Heart right ventricle (tissue), 16 donors: ENCODE data around the gene HID1. TPM values are rescaled to one million over a fixed set of nuclear protein-coding genes. Genes with fewer than 3 reads are reported as not detected.
"Not testable (repeated sequence)": the region's sequence is repeated elsewhere in the genome, so short reads cannot be mapped to it uniquely, and the experiment has no call there.

Source experiments
- ATAC-seq, 8 donors: fragments of 200-7000 bp; cut with Tn5 transposase; one replicate each; pipeline ENCODE4 v1.9.1; 2020; ENCODE audit warnings: mild to moderate bottlenecking in 8 of 8, moderate library complexity in 8 of 8, moderate number of reproducible peaks in 1 of 8
- DNase-seq, 2 donors: peaks; one replicate each; pipeline ENCODE4 v3.0.0-alpha.2; 2020
- H3K27ac ChIP-seq, 10 donors: fragments of 200-600 bp; sonication (generic) in 2 of 10; one replicate each; pipeline versions ENCODE4 v1.5.0 to v1.8.0; 2020 to 2022; ENCODE audit warnings: mild to moderate bottlenecking in 3 of 10
- H3K27me3 ChIP-seq, 7 donors: fragments of 200-600 bp; one replicate each; pipeline ENCODE4 v1.8.0; 2021 to 2022; ENCODE audit warnings: mild to moderate bottlenecking in 2 of 7
- H3K36me3 ChIP-seq, 9 donors: fragments of 200-600 bp; sonication (generic) in 1 of 9; one replicate each; pipeline versions ENCODE4 v1.5.0 to v1.8.0; 2020 to 2022; ENCODE audit warnings: mild to moderate bottlenecking in 2 of 9
- H3K4me1 ChIP-seq, 9 donors: fragments of 200-600 bp; sonication (generic) in 1 of 9; one replicate each; pipeline versions ENCODE4 v1.5.0 to v1.8.0; 2020 to 2022; ENCODE audit warnings: mild to moderate bottlenecking in 4 of 9
- H3K4me3 ChIP-seq, 10 donors: fragments of 200-600 bp; sonication (generic) in 2 of 10; one replicate each; pipeline versions ENCODE4 v1.5.0 to v1.8.0; 2020 to 2022; ENCODE audit warnings: mild to moderate bottlenecking in 7 of 10, moderate library complexity in 2 of 10
- H3K9me3 ChIP-seq, 11 donors: fragments of 200-600 bp in 10 of 11; sonication (generic) in 2 of 11; one replicate each; pipeline versions ENCODE4 v1.5.0 to v1.8.0; 2013 to 2022; ENCODE audit warnings: mild to moderate bottlenecking in 2 of 11, control low read depth in 1 of 11, moderate library complexity in 1 of 11
- WGBS, 2 donors: extraction: QIAGEN DNeasy Blood & Tissue Kit; methylation state at CpG; one replicate each; pipeline ENCODE4 v1.1.7; 2013; ENCODE audit warnings: inconsistent platforms in 1 of 2; 5-methylcytosine and 5-hydroxymethylcytosine counted together
- intact Hi-C, 10 donors: fragments of 100-400 bp; cut with DNase I; formaldehyde crosslinking; loops; one replicate each; pipeline versions ENCODE4 v1.11.1 to v1.14.2; 2022
- polyA plus RNA-seq, 2 donors: library from polyadenylated mRNA; stranded (reverse); fragments of 200-250 nt; gene quantifications; one replicate each; pipeline ENCODE4 v1.2.3, GENCODE V29; 2013
- total RNA-seq, 10 donors: library from RNA; stranded (reverse); fragmentation: NEBNext Ultra II Directional in 3 of 10; extraction: Animal tissue kit (Norgen Biotek cat#: 25700) in 3 of 10; gene quantifications; one replicate each; pipeline versions ENCODE4 v1.2.1 to v1.2.4, GENCODE V29; 2021 to 2023
- TF ChIP-seq, protein P1 (sequence below), 9 donors: fragments of 200-600 bp; sonication (generic) in 2 of 9; IDR thresholded peaks; one replicate each; pipeline versions ENCODE4 v1.5.0 to v1.8.0; 2021 to 2022; ENCODE audit warnings: antibody characterized with exemption in 9 of 9, mild to moderate bottlenecking in 5 of 9, moderate library complexity in 1 of 9
- donor health status: Arrhythmogenic right ventricular cardiomyopathy.
- donor health status: ischemic (EF 13 %, LVEDD 7.1; RV severe dilation, severe dysfunction).
- donor health status: healthy with polysubstance abuse.
- donor health status: DM: no; HTN: yes; CAD: no.
- donor health status: DM: no; HTN: no; CAD: no.
- donor health status: ischemic (EF 25% LVEDD 6.9; RV normal size, moderate dysfunction).
- donor health status: ischemic (EF 25% LVEDD 5.7; RV mildly dilated, moderate dysfunction).
- donor health status: healthy.
- donor health status: DM: yes; HTN: yes; CAD: no.
- donor health status: Ischemic cardiomyopathy.
- donor health status: ischemic (EF 35%, LVEDD 5.7; RV mildly dilated, moderate dysfunction).
- donor health status: nonischemic (EF 11% LVEDD 7.7; RV severe dilation, severe dysfunction).
- donor health status: DM: yes; HTN: yes; CAD: no.
- donor health status: PGD.
- donor health status: ischemic (EF 29% LVEDD 5.4; RV normal size, mild dysfunction).
- donor health status: nonischemic (EF 23%, LVEDD 6.1; RV moderate dilation, normal function).

HID1 gene
- total and polyA plus RNA-seq, 12 donors = 3.9 to 23.8 (median 9.5) TPM

- DNase-seq = no peak
- Histone ChIP-seq H3K36me3 (peaks cover 0 to 48% (median 35%) of the 10 kb centered on the region in 9 donors), H3K27me3 (no peaks in the 10 kb centered on the region), H3K4me1 (peaks cover 3 to 17% (median 11%) of the 10 kb centered on the region in 9 donors), H3K27ac (no peak overlapping the region), H3K9me3 (no peaks in the 10 kb centered on the region), H3K4me3 (no peak overlapping the region)
- intact Hi-C loops = loop anchor here in 1 of 10 donors (5.0 kb wide), 1 partner anchor 44 kb away; no protein-coding TSS in a partner anchor
- WGBS, 2 donors = 93% methylated on average over 5 of the region's 5 CpGs
- no peak for ATAC-seq
- TF ChIP-seq, protein P1, sequence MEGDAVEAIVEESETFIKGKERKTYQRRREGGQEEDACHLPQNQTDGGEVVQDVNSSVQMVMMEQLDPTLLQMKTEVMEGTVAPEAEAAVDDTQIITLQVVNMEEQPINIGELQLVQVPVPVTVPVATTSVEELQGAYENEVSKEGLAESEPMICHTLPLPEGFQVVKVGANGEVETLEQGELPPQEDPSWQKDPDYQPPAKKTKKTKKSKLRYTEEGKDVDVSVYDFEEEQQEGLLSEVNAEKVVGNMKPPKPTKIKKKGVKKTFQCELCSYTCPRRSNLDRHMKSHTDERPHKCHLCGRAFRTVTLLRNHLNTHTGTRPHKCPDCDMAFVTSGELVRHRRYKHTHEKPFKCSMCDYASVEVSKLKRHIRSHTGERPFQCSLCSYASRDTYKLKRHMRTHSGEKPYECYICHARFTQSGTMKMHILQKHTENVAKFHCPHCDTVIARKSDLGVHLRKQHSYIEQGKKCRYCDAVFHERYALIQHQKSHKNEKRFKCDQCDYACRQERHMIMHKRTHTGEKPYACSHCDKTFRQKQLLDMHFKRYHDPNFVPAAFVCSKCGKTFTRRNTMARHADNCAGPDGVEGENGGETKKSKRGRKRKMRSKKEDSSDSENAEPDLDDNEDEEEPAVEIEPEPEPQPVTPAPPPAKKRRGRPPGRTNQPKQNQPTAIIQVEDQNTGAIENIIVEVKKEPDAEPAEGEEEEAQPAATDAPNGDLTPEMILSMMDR (IDR thresholded peaks at IDR 0.05) = no peak
These were observed 34.1 kb upstream of the HID1 start for GRCh38 chr17:75006653-75007052.

- intact Hi-C loops = loop anchor here in 1 of 10 donors (5.0 kb wide), 1 partner anchor 44 kb away; no protein-coding TSS in a partner anchor
- WGBS, 2 donors = 96 to 97% methylated on average over 6 of the region's 6 CpGs
- H3K27me3 ChIP-seq, H3K27ac ChIP-seq, H3K9me3 ChIP-seq, H3K4me3 ChIP-seq, DNase-seq, ATAC-seq: not testable (repeated sequence)
- peaks cover 0 to 53% (median 41%) of the 10 kb centered on the region in 9 donors for H3K36me3 ChIP-seq
- H3K4me1 ChIP-seq = peaks cover 3 to 12% (median 6%) of the 10 kb centered on the region in 9 donors
These were observed 33.5 kb upstream of the HID1 start for GRCh38 chr17:75006084-75006483.

- 91 to 92% methylated on average over 8 of the region's 8 CpGs for WGBS, 2 donors
- TF ChIP-seq, protein P1 (IDR thresholded peaks at IDR 0.05) = no peak
- ATAC-seq (no peak), DNase-seq (no peak)
- Histone ChIP-seq H3K4me1 (peaks cover 0 to 4% (median 0%) of the 10 kb centered on the region in 9 donors), H3K9me3 (no peaks in the 10 kb centered on the region), H3K27ac (no peak overlapping the region), H3K27me3 (no peaks in the 10 kb centered on the region), H3K36me3 (peaks cover 0 to 61% (median 46%) of the 10 kb centered on the region in 9 donors), H3K4me3 (no peak overlapping the region)
- intact Hi-C loops = loop anchor here in 1 of 10 donors (5.0 kb wide), 1 partner anchor 43 kb away; no protein-coding TSS in a partner anchor
These were observed 32.7 kb upstream of the HID1 start for GRCh38 chr17:75005291-75005690.

DNA sequence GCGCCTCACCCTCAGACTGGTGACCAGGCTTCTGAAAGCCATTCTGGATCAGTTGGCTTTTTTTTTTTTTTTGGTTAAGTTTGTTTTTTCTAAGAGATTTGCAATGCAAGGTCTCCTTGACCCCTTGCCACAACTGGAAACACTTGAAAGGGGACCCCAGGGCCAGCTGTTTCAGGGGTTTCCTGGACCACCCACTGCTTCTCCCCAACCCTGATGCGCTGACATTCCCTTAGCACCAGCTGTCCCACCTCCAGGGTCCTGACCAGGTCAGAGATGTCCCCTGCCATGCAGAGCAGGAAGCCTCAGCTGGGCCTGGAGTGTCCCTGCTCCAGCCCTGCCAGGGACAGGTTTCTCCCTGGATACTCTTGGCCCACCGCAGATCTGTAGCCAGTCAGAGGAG lies 31.8 kb upstream of the HID1 start:
- ATAC-seq = no peak
- H3K27me3 ChIP-seq = no peaks in the 10 kb centered on the region
- peaks cover 0 to 9% (median 4%) of the 10 kb centered on the region in 9 donors for H3K4me1 ChIP-seq
- no peak overlapping the region for H3K27ac ChIP-seq
- intact Hi-C loops = no loop called here
- 98 to 100% methylated on average over 3 of the region's 3 CpGs for WGBS, 2 donors
- TF ChIP-seq, protein P1 (IDR thresholded peaks at IDR 0.05) = no peak
- DNase-seq = no peak
- H3K4me3 ChIP-seq = no peak overlapping the region
- H3K36me3 ChIP-seq = peaks cover 0 to 71% (median 46%) of the 10 kb centered on the region in 9 donors
- H3K9me3 ChIP-seq = no peaks in the 10 kb centered on the region

DNA sequence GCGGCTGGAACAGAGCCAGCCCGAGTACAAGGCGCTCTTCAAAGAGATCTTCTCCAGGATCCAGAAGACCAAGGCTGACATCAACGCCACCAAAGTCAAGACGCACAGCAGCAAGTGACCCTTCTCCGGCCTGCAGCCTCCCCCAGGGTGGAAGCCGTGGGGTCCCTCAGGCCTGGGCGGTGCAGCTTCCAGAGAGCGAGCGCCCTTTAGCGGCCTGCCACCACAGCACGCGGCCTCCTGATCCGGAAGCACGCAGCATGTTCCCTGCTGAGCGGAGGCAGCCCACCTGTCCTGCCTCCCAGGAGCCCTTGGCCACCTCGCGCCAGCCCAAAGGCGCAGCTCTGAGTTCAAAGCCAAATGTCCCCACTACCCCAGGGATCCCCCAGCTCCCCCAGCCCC lies 31.4 kb upstream of the HID1 start:
- Histone ChIP-seq H3K27ac (no peak overlapping the region), H3K4me1 (peaks cover 0 to 13% (median 6%) of the 10 kb centered on the region in 9 donors), H3K27me3 (no peaks in the 10 kb centered on the region), H3K36me3 (peaks cover 0 to 73% (median 46%) of the 10 kb centered on the region in 9 donors), H3K9me3 (no peaks in the 10 kb centered on the region), H3K4me3 (no peak overlapping the region)
- intact Hi-C loops = no loop called here
- TF ChIP-seq, protein P1 (IDR thresholded peaks at IDR 0.05) = no peak
- DNase-seq = no peak
- WGBS, 2 donors = 95% methylated on average over 19 of the region's 19 CpGs
- ATAC-seq = no peak
